IMR-90 (cell line): ENCODE results near the gene BCAR1. TPM values are rescaled to one million over a fixed set of nuclear protein-coding genes. Genes with fewer than 3 reads are reported as not detected.

Experiments used
- ATAC-seq: fragments of 200-7000 bp; cut with Tn5 transposase; 2 replicates; pipeline ENCODE4 v1.9.1; 2020; ENCODE audit warnings: low read depth, mild to moderate bottlenecking, moderate library complexity
- BruUV-seq: library from RNA; stranded (reverse); fragments of 400-500 nt; replicated peaks from 2 replicates; lab custom pipeline; 2021; lab: Mats Ljungman, UMichigan
- CTCF ChIA-PET: fragments of 300-600 bp; formaldehyde crosslinking; extraction: SDS; loops from one replicate; lab custom pipeline; 2021; ENCODE audit warnings: antibody characterized with exemption; lab: Yijun Ruan, JAX
- POLR2A ChIA-PET: fragments of 300-600 bp; sonication (Branson Sonifier 250); formaldehyde crosslinking; loops from one replicate; lab custom pipeline; 2022; ENCODE audit warnings: antibody characterized with exemption; ENCODE audit not compliant: unreplicated experiment; lab: Charles Lee
- DNase-seq: peaks from one replicate; pipeline ENCODE4 v3.0.0; 2013
- H2AFZ ChIP-seq: replicated peaks from 2 replicates; pipeline ENCODE3; 2013; ENCODE audit warnings: low read length, mild to moderate bottlenecking; ENCODE audit not compliant: poor library complexity
- H2AK5ac ChIP-seq: 2 replicates; pipeline ENCODE4 v1.6.1; 2013; ENCODE audit warnings: low read depth, low read length, inconsistent platforms
- H2AK9ac ChIP-seq: replicated peaks from 2 replicates; pipeline ENCODE3; 2013; ENCODE audit warnings: mild to moderate bottlenecking, low read depth, low read length, moderate library complexity; ENCODE audit not compliant: poor library complexity
- H2BK120ac ChIP-seq: 2 replicates; pipeline ENCODE4 v1.6.1; 2013; ENCODE audit warnings: low read depth, low read length, inconsistent platforms
- H2BK15ac ChIP-seq: 3 replicates; pipeline ENCODE4 v1.6.1; 2013; ENCODE audit warnings: low read depth, low read length, inconsistent platforms
- H2BK20ac ChIP-seq: 2 replicates; pipeline ENCODE4 v1.6.1; 2013; ENCODE audit warnings: low read depth, mild to moderate bottlenecking, inconsistent platforms, low read length, moderate library complexity
- H2BK5ac ChIP-seq: 2 replicates; pipeline ENCODE4 v1.6.1; 2013; ENCODE audit warnings: mild to moderate bottlenecking, low read depth, low read length, inconsistent platforms; ENCODE audit not compliant: poor library complexity, severe bottlenecking
- H3K14ac ChIP-seq: replicated peaks from 2 replicates; pipeline ENCODE4 v1.6.1; 2013; ENCODE audit warnings: low read depth, low read length, inconsistent platforms
- H3K18ac ChIP-seq: 2 replicates; pipeline ENCODE4 v1.6.1; 2013; ENCODE audit warnings: low read depth, low read length, control low read depth
- H3K23ac ChIP-seq: 2 replicates; pipeline ENCODE4 v1.6.1; 2013; ENCODE audit warnings: low read depth, low read length, inconsistent platforms
- H3K27ac ChIP-seq: 2 replicates; pipeline ENCODE4 v1.5.1; 2013; ENCODE audit warnings: mild to moderate bottlenecking, control low read depth, low read length; ENCODE audit not compliant: insufficient read depth
- H3K27me3 ChIP-seq: 2 replicates; pipeline ENCODE4 v1.6.1; 2013; ENCODE audit warnings: low read length; ENCODE audit not compliant: control insufficient read depth, insufficient read depth
- H3K36me3 ChIP-seq: 2 replicates; pipeline ENCODE4 v1.6.1; 2013; ENCODE audit warnings: low read length, mixed read lengths; ENCODE audit not compliant: control insufficient read depth, insufficient read depth
- H3K4ac ChIP-seq: 2 replicates; pipeline ENCODE4 v1.6.1; 2013; ENCODE audit warnings: low read depth, low read length, inconsistent platforms
- H3K4me1 ChIP-seq: 2 replicates; pipeline ENCODE4 v1.6.1; 2013; ENCODE audit warnings: low read length, mixed read lengths; ENCODE audit not compliant: control insufficient read depth, insufficient read depth
- H3K4me2 ChIP-seq: 2 replicates; pipeline ENCODE4 v1.6.1; 2013; ENCODE audit warnings: low read depth, mild to moderate bottlenecking, control low read depth, low read length, moderate library complexity
- H3K4me3 ChIP-seq: 2 replicates; pipeline ENCODE4 v1.5.1; 2013; ENCODE audit warnings: low read depth, mild to moderate bottlenecking, control low read depth, low read length, moderate library complexity; ENCODE audit not compliant: insufficient read depth
- H3K56ac ChIP-seq: 2 replicates; pipeline ENCODE4 v1.6.1; 2013; ENCODE audit warnings: low read length, inconsistent platforms; ENCODE audit not compliant: insufficient read depth; ENCODE audit errors: extremely low read depth
- H3K79me1 ChIP-seq, 2 experiments: 2 replicates each; pipeline ENCODE4 v1.6.1; 2013; ENCODE audit warnings: low read length in 2 of 2, inconsistent platforms in 1 of 2, low read depth in 1 of 2
- H3K9ac ChIP-seq: 2 replicates; pipeline ENCODE4 v1.6.1; 2013; ENCODE audit warnings: low read depth, low read length, control low read depth
- H3K9me1 ChIP-seq: 2 replicates; pipeline ENCODE4 v1.6.1; 2013; ENCODE audit warnings: low read length, inconsistent platforms; ENCODE audit not compliant: insufficient read depth
- H3K9me3 ChIP-seq: 2 replicates; pipeline ENCODE4 v1.6.1; 2013; ENCODE audit warnings: low read length; ENCODE audit not compliant: control insufficient read depth, insufficient read depth
- H4K20me1 ChIP-seq: 2 replicates; pipeline ENCODE4 v1.6.1; 2013; ENCODE audit warnings: low read length, inconsistent platforms; ENCODE audit not compliant: insufficient read depth
- H4K5ac ChIP-seq: 2 replicates; pipeline ENCODE4 v1.6.1; 2013; ENCODE audit warnings: mild to moderate bottlenecking, low read depth, low read length, control low read depth
- H4K8ac ChIP-seq, 2 experiments: 2 replicates each; pipeline ENCODE4 v1.6.1; 2013; ENCODE audit warnings: low read depth in 2 of 2, low read length in 2 of 2, control low read depth in 1 of 2, inconsistent platforms in 1 of 2
- H4K91ac ChIP-seq: 2 replicates; pipeline ENCODE4 v1.6.1; 2013; ENCODE audit warnings: low read depth, low read length, inconsistent platforms; ENCODE audit not compliant: insufficient read depth
- BHLHE40 ChIP-seq: fragments of 150-350 bp; IDR thresholded peaks from 2 replicates; pipeline ENCODE4 v1.6.1; 2016; ENCODE audit warnings: mild to moderate bottlenecking, low read depth, low read length
- CEBPB ChIP-seq: IDR thresholded peaks from 2 replicates; pipeline ENCODE4 v1.6.1; 2012; ENCODE audit warnings: low read depth, low read length, improper control_type of control experiment
- CHD1 ChIP-seq: IDR thresholded peaks from 2 replicates; pipeline ENCODE4 v1.6.1; 2012; ENCODE audit warnings: low read depth, low read length, improper control_type of control experiment
- FOS ChIP-seq: fragments of 150-350 bp; IDR thresholded peaks from 2 replicates; pipeline ENCODE4 v1.6.1; 2016; ENCODE audit warnings: low read depth, low read length
- MAFK ChIP-seq: IDR thresholded peaks from 2 replicates; pipeline ENCODE4 v1.6.1; 2012; ENCODE audit warnings: low read depth, low read length, improper control_type of control experiment
- MAZ ChIP-seq: IDR thresholded peaks from 2 replicates; pipeline ENCODE4 v1.6.1; 2012; ENCODE audit warnings: low read depth, mild to moderate bottlenecking, low read length, improper control_type of control experiment, moderate library complexity, borderline replicate concordance
- MXI1 ChIP-seq: IDR thresholded peaks from 2 replicates; pipeline ENCODE4 v1.6.1; 2012; ENCODE audit warnings: low read depth, mild to moderate bottlenecking, low read length, moderate library complexity, borderline replicate concordance
- POLR2A ChIP-seq: IDR thresholded peaks from 2 replicates; pipeline ENCODE4 v1.6.1; 2012; ENCODE audit warnings: mild to moderate bottlenecking, low read depth, low read length
- RAD21 ChIP-seq: IDR thresholded peaks from 2 replicates; pipeline ENCODE4 v1.6.1; 2012; ENCODE audit warnings: low read length, improper control_type of control experiment
- RFX5 ChIP-seq: IDR thresholded peaks from 2 replicates; pipeline ENCODE4 v1.8.0; 2012; ENCODE audit warnings: low read depth, mild to moderate bottlenecking, low read length, moderate library complexity
- WGBS, 2 experiments: methylation state at CpG; one replicate each; pipeline versions ENCODE4 v1.1.5 to v1.1.7; 2013; ENCODE audit warnings: missing lambda C conversion rate in 2 of 2; ENCODE audit not compliant: insufficient read length in 1 of 2; ENCODE audit errors: extremely low coverage in 2 of 2; 5-methylcytosine and 5-hydroxymethylcytosine counted together
- dilution Hi-C: fragments of 300-500 bp; cut with HindIII; formaldehyde crosslinking; loops from one replicate; pipeline ENCODE4 v1.14.3; 2018; ENCODE audit warnings: low sequenced_read_pairs; ENCODE audit not compliant: unreplicated experiment
- in situ Hi-C: fragments of 300-500 bp; cut with MboI; formaldehyde crosslinking; loops from 3 replicates; pipeline ENCODE4 v1.14.3; 2019; ENCODE audit warnings: low sequenced_read_pairs, inconsistent platforms, mixed read lengths
- intact Hi-C: fragments of 100-400 bp; cut with micrococcal nuclease; formaldehyde crosslinking; loops from 2 replicates; pipeline ENCODE4 v1.10.0; 2022
- polyA plus RNA-seq, 3 experiments: library from polyadenylated mRNA; depleted of rRNA; stranded (reverse); fragments of >200 nt; gene quantifications; 2 replicates each; pipeline ENCODE4 v1.2.3, GENCODE V29; 2012; ENCODE audit warnings: low replicate concordance in 1 of 3
- total RNA-seq: library from RNA; depleted of rRNA; stranded (reverse); fragments of >200 nt; gene quantifications from 2 replicates; pipeline ENCODE4 v1.2.3, GENCODE V29; 2012
- TF ChIP-seq, protein P1 (sequence below): conservative IDR thresholded peaks from 2 replicates; pipeline ENCODE4 v1.5.1; 2012; ENCODE audit warnings: mild to moderate bottlenecking, low read depth, low read length, improper control_type of control experiment
- TF ChIP-seq, protein P2 (sequence below): fragments of 150-350 bp; IDR thresholded peaks from 2 replicates; pipeline ENCODE4 v1.6.1; 2017; ENCODE audit warnings: mild to moderate bottlenecking, antibody characterized with exemption, low read length, low read depth
- TF ChIP-seq, protein P3 (sequence below): fragments of 150-350 bp; IDR thresholded peaks from 2 replicates; pipeline ENCODE4 v1.6.1; 2016; ENCODE audit warnings: low read depth, mild to moderate bottlenecking, low read length, moderate library complexity, borderline replicate concordance

Gene BCAR1
- total and polyA plus RNA-seq, 2 of the 4 experiments (the other 2 are of a cell fraction): 18.1 to 99.4 TPM

DNA sequence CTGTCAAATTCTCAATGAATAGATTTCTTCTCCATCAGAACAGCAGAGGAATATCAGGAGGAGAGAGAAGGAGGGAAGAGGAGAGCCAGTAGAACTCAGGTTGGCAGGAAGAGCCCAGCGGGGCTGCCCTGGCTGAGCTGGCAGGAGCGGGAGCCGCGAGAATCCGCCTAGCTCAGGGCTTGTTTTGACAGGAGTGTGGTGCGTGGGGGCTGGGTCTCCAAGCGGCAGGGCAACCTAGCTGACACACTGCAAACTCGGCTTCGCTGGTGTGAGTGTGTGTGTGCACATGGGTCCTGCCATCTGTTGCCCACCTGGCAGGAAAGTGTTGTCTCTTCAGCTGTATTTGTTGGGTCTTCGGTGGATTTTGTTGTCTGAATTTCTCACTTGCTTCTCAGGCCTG, 27.9 kb upstream of the BCAR1 start:
- peak overlapping the region; percentile 36; the same call in 1 of the 2 replicates for H3K4me2 ChIP-seq
- no peak overlapping the region for H3K9ac ChIP-seq
- H4K91ac ChIP-seq: no peak overlapping the region
- no peak overlapping the region for H3K27ac ChIP-seq
- no CpG with 5 or more reads among the region's 10 CpGs for WGBS, 2 experiments
- H3K23ac ChIP-seq: peak overlapping the region; percentile 53; the same call in 1 of the 2 replicates
- no peak overlapping the region for H3K56ac ChIP-seq
- H4K5ac ChIP-seq: no peak overlapping the region
- H3K4ac ChIP-seq: peak overlapping the region; percentile 33; the same call in 1 of the 2 replicates
- no TSS peak for BruUV-seq
- H2BK5ac ChIP-seq: no peak overlapping the region
- no peaks in the 10 kb centered on the region; a peak in 1 of 4 replicates for H3K79me1 ChIP-seq
- H3K27me3 ChIP-seq: no peaks in the 10 kb centered on the region
- peak; percentile 60 for ATAC-seq
- ChIA-PET CTCF (no interaction called here), POLR2A (no interaction called here)
- no peaks in the 10 kb centered on the region for H3K9me1 ChIP-seq
- peak overlapping the region in 1 of 2 experiments; percentile 28; a peak in 1 of 4 replicates for H4K8ac ChIP-seq
- H2BK20ac ChIP-seq: 0 out of 2 replicates have a peak overlapping the region, but pooled peaks have one; percentile 37
- H3K4me1 ChIP-seq: peaks cover 5% of the 10 kb centered on the region
- TF ChIP-seq MAFK (no peak), FOS (no peak), MXI1 (no peak), CHD1 (no peak), BHLHE40 (no peak), CEBPB (no peak), MAZ (no peak), POLR2A (no peak), RAD21 (no peak), RFX5 (no peak)
- TF ChIP-seq, protein P1, sequence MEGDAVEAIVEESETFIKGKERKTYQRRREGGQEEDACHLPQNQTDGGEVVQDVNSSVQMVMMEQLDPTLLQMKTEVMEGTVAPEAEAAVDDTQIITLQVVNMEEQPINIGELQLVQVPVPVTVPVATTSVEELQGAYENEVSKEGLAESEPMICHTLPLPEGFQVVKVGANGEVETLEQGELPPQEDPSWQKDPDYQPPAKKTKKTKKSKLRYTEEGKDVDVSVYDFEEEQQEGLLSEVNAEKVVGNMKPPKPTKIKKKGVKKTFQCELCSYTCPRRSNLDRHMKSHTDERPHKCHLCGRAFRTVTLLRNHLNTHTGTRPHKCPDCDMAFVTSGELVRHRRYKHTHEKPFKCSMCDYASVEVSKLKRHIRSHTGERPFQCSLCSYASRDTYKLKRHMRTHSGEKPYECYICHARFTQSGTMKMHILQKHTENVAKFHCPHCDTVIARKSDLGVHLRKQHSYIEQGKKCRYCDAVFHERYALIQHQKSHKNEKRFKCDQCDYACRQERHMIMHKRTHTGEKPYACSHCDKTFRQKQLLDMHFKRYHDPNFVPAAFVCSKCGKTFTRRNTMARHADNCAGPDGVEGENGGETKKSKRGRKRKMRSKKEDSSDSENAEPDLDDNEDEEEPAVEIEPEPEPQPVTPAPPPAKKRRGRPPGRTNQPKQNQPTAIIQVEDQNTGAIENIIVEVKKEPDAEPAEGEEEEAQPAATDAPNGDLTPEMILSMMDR: no peak
- TF ChIP-seq, protein P2, sequence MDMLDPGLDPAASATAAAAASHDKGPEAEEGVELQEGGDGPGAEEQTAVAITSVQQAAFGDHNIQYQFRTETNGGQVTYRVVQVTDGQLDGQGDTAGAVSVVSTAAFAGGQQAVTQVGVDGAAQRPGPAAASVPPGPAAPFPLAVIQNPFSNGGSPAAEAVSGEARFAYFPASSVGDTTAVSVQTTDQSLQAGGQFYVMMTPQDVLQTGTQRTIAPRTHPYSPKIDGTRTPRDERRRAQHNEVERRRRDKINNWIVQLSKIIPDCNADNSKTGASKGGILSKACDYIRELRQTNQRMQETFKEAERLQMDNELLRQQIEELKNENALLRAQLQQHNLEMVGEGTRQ: no peak
- TF ChIP-seq, protein P3, sequence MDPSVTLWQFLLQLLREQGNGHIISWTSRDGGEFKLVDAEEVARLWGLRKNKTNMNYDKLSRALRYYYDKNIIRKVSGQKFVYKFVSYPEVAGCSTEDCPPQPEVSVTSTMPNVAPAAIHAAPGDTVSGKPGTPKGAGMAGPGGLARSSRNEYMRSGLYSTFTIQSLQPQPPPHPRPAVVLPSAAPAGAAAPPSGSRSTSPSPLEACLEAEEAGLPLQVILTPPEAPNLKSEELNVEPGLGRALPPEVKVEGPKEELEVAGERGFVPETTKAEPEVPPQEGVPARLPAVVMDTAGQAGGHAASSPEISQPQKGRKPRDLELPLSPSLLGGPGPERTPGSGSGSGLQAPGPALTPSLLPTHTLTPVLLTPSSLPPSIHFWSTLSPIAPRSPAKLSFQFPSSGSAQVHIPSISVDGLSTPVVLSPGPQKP: no peak
- H3K36me3 ChIP-seq: no peaks in the 10 kb centered on the region
- H2AK5ac ChIP-seq: no peak overlapping the region
- intact Hi-C loops (no loop called here), in situ Hi-C loops (no loop called here), dilution Hi-C loops (no loop called here)
- H3K18ac ChIP-seq: no peak overlapping the region
- H2BK120ac ChIP-seq: no peak overlapping the region
- peak overlapping the region; percentile 62 for H2AK9ac ChIP-seq
- H3K4me3 ChIP-seq: no peak overlapping the region
- H4K20me1 ChIP-seq: no peaks in the 10 kb centered on the region
- H2AFZ ChIP-seq: peak overlapping the region; percentile 60
- no peaks in the 10 kb centered on the region for H3K9me3 ChIP-seq
- DNase-seq: peak; percentile 27
- peak overlapping the region; percentile 64; the same call in 1 of the 2 replicates for H3K14ac ChIP-seq
- H2BK15ac ChIP-seq: no peak overlapping the region
